C4-2B (cell line): ENCODE measurements around the gene RPL27.

Experiments used
- H3K27ac ChIP-seq: fragments of 450-650 bp; 2 replicates; pipeline ENCODE4 v1.5.1; 2017
- ZFX ChIP-seq: fragments of 450-650 bp; IDR thresholded peaks from 2 replicates; pipeline ENCODE4 v1.6.1; 2017
- TF ChIP-seq, protein P1 (sequence below): fragments of 450-650 bp; conservative IDR thresholded peaks from 2 replicates; pipeline ENCODE4 v1.5.1; 2017; ENCODE audit warnings: mild to moderate bottlenecking

Gene RPL27

DNA sequence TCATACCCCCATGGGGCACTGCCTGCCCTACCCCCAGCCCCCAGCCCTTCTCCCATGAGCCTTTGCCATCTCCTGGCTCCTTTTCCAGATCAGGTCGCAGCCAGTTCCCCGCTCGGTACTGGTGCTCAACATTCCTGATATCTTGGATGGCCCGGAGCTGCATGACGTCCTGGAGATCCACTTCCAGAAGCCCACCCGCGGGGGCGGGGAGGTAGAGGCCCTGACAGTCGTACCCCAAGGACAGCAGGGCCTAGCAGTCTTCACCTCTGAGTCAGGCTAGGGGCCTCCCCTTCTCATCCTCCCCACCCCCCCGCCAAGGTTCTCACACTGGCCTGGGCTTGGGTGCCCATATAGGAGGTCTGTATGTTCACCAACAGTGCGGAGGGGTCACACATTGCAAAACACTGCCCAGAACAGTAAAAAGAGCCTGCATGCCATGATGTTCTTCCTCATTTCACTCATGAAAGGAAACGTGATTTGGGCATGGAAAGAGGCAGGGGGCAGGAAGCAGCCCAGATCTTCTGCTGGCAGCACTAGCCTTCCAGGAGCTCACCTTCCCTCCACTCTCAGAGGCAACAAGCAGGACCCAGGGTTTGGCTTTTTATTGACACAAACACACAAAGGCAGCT, 15.9 kb downstream of the RPL27 start:
- H3K27ac ChIP-seq: no peak overlapping the region
- TF ChIP-seq, protein P1, sequence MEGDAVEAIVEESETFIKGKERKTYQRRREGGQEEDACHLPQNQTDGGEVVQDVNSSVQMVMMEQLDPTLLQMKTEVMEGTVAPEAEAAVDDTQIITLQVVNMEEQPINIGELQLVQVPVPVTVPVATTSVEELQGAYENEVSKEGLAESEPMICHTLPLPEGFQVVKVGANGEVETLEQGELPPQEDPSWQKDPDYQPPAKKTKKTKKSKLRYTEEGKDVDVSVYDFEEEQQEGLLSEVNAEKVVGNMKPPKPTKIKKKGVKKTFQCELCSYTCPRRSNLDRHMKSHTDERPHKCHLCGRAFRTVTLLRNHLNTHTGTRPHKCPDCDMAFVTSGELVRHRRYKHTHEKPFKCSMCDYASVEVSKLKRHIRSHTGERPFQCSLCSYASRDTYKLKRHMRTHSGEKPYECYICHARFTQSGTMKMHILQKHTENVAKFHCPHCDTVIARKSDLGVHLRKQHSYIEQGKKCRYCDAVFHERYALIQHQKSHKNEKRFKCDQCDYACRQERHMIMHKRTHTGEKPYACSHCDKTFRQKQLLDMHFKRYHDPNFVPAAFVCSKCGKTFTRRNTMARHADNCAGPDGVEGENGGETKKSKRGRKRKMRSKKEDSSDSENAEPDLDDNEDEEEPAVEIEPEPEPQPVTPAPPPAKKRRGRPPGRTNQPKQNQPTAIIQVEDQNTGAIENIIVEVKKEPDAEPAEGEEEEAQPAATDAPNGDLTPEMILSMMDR: no peak
- no peak for TF ChIP-seq ZFX

DNA sequence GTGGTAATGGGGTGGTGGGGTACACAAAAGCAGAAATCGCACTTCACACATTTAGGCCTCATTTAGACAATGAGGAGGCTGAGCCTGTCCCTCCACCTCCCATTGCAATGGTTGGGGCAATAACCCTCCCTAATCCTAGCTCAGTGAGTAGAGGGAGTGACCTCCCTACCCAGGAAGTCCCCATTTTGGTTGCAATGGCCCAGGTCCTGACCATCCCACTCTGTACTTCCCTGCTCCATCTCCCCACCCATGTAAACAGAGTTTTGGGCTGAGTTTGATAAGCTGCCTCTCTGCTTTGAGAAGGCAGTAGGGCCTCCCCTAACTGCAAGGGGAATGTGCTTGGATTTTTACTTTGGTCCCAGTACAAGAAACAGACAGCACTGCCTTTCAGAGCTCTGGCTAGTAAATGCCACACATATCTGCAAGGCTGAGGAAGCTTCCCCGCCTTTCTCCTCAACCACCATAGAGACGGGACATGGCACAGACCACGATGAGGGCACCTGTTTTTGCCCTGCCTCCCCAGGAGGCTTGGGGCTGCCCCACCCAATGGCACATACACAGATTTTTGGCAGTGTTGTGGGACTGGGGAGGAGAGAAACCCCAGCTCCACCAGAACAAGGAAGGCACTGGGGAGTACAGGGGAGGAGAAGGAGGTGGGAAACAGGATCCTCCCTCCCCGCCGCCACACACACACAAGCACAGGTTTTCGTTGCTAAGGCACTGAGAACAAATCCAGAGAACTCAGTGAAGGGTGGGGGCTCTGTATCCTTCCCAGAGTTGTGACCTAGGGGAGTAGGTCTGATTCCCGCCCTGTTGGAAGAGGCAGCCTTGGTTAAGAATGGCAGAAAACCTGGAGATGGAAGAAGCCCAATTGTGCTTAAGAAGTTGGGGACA, 16.7 kb downstream of the RPL27 start:
- TF ChIP-seq ZFX: no peak
- TF ChIP-seq, protein P1: no peak
- H3K27ac ChIP-seq: no peak overlapping the region

DNA sequence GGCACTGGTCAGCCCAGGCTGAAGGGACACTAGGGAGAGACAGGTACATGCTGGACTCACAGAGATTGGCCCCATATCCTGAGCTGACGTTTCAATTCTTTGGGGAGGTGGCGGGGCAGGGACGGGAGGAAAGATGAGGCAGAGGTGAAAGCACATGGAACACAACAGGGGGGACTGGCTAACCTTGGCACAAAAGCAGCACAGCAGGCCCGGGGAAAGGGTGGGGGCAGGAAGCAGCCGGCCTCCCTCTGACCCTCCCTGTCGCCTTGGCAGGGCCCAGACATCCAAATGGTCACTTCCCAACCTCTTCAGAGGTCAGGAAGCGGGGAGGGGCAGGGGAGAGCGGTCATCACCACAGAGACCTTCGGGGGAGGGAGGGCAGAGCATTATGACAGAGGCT, 17.4 kb downstream of the RPL27 start:
- no peak for TF ChIP-seq ZFX
- TF ChIP-seq, protein P1: no peak
- no peak overlapping the region for H3K27ac ChIP-seq

DNA sequence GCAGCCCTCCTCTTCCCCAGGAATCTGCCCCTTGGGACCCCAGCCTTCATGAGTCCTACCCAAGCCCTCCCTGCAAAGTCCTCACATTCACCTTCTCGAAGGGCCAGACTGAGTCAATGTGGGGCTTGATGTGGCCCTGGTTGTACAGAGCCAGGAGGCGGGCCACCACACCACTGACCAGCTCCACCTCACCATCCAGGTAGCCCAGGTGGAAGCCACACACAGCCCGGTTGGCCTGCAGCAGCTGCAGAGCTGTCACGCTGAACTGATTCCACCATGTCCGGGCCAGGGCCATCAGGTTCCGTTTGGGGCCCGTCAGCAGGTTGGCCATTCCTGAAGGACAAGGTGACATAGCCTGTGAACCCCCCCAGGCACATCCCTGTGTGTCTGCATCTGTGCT, 18.0 kb downstream of the RPL27 start:
- TF ChIP-seq, protein P1: no peak
- no peak for TF ChIP-seq ZFX
- H3K27ac ChIP-seq: no peak overlapping the region

DNA sequence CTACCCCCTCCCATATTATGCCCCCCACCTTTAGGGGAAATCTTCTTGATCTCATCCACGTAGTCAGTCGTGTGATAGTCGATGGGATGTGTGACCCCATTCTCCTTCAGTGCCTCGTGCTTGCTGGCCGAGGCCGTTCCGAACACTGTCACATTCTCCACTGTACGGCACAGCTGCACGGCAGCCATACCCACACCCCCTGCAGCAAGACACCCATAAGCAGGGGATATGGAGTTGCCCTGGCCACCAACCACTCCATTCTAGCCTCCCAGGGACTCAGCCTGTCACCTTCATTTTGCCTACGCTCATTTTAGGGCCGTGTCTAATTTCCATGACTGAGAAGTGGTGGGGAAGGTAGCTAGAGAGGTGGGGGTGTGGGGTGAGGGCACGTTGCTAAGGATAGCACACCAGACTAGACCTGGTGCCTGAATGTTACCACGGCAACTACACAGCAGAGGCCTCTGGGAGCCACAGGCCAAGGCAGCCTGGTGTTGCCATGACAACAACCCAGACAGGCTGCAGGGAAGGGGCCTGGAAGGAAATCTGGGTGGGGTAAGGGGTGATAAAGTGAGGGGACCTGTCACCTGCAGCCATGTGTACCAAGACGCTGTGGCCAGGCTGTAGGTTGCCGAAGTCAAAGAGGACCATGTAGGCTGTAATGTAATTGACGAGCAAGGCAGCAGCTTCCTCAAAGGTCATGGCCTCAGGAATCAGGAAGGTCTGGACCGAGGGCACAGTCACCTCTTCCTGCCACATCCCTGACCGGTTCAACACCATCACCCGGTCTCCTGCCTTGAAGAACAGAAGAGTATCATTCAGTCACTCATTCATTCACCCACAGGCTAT, 20.0 kb downstream of the RPL27 start:
- no peak overlapping the region for H3K27ac ChIP-seq
- TF ChIP-seq, protein P1: no peak
- TF ChIP-seq ZFX: no peak

DNA sequence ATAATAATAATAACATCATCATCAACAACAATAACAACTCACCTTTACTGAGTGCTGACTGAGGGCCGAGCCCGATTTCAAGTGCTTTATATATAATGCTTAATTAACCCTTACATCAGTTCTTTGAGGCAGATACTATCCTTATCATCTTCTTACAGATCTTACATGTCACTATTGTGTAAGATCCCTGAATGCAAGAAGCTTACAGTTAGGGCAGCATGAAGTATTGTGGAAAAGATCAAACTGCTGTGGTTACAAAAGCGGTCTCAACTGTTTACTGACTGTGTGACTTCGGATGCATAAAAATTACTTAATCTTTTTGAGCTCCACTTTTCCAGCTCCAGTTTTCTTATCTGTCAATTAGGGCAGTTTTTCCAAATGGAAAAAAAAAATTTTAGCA, 20.7 kb downstream of the RPL27 start:
- no peak for TF ChIP-seq ZFX
- TF ChIP-seq, protein P1: no peak
- no peak overlapping the region for H3K27ac ChIP-seq

DNA sequence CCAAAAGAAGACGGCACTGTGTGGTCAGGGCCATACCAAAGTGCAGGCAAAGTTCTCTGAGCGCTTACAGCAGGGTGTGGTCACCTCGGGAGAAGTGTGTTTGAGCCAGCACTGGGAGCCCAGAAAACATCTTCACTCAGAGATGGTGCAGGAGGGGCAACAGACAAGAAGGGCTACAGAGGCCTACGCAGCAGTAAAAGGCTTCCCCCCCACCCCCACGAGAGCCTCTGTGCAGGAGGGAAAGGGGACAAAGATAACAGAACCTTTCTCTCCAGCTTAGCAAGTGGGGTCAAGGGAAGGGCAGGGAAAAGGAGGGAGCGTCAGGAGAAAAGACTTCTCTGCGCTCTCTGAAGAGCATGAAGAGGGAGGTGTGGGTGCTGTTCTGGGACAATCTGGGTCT, 21.2 kb downstream of the RPL27 start:
- H3K27ac ChIP-seq: no peak overlapping the region
- TF ChIP-seq, protein P1: no peak
- TF ChIP-seq ZFX: no peak
